Measurements from ENCODE around the gene EDEM3. TPM values are rescaled to one million over a fixed set of nuclear protein-coding genes. Genes with fewer than 3 reads are reported as not detected.

EDEM3 gene
- total and polyA plus RNA-seq, 2 of the 8 experiments (the other 6 are each of a cell fraction or from before 2014, with no cell fraction given): 1.6 to 14.0 TPM

DNA sequence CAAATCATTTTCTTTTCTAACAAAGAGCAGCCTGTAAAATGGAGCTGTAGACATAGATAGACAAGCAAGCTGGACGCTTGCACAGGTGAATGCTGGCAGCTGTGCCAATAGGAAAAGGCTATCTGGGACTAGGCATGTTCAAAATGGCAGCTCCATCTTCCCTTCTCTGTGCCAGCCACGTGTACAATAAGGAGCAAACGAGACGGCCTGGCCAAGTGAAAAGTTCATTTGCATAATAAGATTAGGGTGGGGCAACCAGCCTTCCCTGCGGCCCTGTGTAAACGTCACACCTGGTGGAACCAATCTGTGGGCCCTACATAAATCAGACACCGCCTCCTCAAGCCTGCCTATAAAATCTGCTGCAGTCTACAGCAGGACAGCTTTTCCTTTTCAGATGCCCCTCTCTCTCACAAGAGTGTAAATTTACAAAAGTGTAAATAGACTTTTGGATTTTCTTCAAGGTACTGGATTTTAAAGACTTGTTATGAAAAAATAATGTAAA lies 16.6 kb upstream of the EDEM3 start:
- Histone ChIP-seq H3K79me1 (ENCODE audit: low read depth, low read length) (no peaks in the 10 kb centered on the region), H3K4ac (replicated peaks; ENCODE audit: insufficient read length, low read depth, low read length) (no peak overlapping the region), H3K4me1 (replicated peaks in 1 of 4; ENCODE audit: control insufficient read depth in 3 of 4, insufficient read depth in 4 of 4, low read length in 3 of 4) (no peaks in the 10 kb centered on the region), H2AFZ (ENCODE audit: low read length) (no peak overlapping the region), H3K27ac (ENCODE audit: low read depth, low read length) (no peak overlapping the region), H3K9ac (replicated peaks in 1 of 4; ENCODE audit: extremely low read depth in 1 of 4, low read depth in 3 of 4, low read length in 3 of 4) (no peak overlapping the region), H2BK12ac (ENCODE audit: low read depth, low read length) (no peak overlapping the region), H3K23me2 (ENCODE audit: low read depth, low read length) (no peaks in the 10 kb centered on the region), H2BK5ac (ENCODE audit: low read depth, low read length) (no peak overlapping the region), H4K8ac (ENCODE audit: extremely low read depth, insufficient read depth, low read length) (no peak overlapping the region), H2BK120ac (replicated peaks; ENCODE audit: low read depth, low read length) (no peak overlapping the region), H3K14ac (ENCODE audit: insufficient read length) (no peak overlapping the region), H3K27me3 (replicated peaks in 1 of 4; ENCODE audit: control insufficient read depth in 3 of 4, extremely low read depth in 1 of 4, insufficient read depth in 3 of 4, low read length in 3 of 4) (no peaks in the 10 kb centered on the region), H2BK15ac (ENCODE audit: low read length) (no peak overlapping the region), H3K56ac (replicated peaks; ENCODE audit: insufficient read length, low read depth, low read length) (no peak overlapping the region), H3K9me3 (ENCODE audit: insufficient read depth in 2 of 2, low read depth in 1 of 2, low read length in 1 of 2) (no peaks in the 10 kb centered on the region), H2BK20ac (ENCODE audit: low read length) (no peak overlapping the region), H4K91ac (replicated peaks; ENCODE audit: insufficient read length, low read length) (no peak overlapping the region), H4K5ac (ENCODE audit: insufficient read length, low read depth, low read length) (no peak overlapping the region), H3K79me2 (ENCODE audit: control insufficient read depth in 1 of 2, insufficient read depth in 2 of 2, low read length in 2 of 2) (no peaks in the 10 kb centered on the region), H2AK5ac (ENCODE audit: low read depth, low read length) (no peak overlapping the region), H3K36me3 (ENCODE audit: control insufficient read depth in 2 of 4, insufficient read depth in 4 of 4, low read length in 3 of 4) (no peaks in the 10 kb centered on the region), H3K4me2 (ENCODE audit: insufficient read depth in 1 of 2, low read depth in 2 of 2, low read length in 2 of 2) (no peak overlapping the region), H3K4me3 (ENCODE audit: extremely low read depth in 1 of 4, insufficient read depth in 2 of 4, low read depth in 3 of 4, low read length in 4 of 4) (no peak overlapping the region), H3K18ac (ENCODE audit: extremely low read depth, low read length) (no peak overlapping the region), H3K23ac (ENCODE audit: insufficient read length) (no peak overlapping the region), H4K20me1 (replicated peaks in 1 of 2; ENCODE audit: control insufficient read depth in 1 of 2, insufficient read depth in 2 of 2, low read length in 2 of 2) (no peaks in the 10 kb centered on the region)
- no peak for FAIRE-seq
- no peak for DNase-seq (ENCODE audit: low read depth in 1 of 2, low spot score in 2 of 2)
- ChIA-PET CTCF (ENCODE audit: partially characterized antibody) (interaction anchor here (1.1 kb wide), 1 partner anchor 399 kb away, joined by 4 read pairs; no protein-coding TSS in a partner anchor), POLR2A (ENCODE audit: partially characterized antibody) (no interaction called here)
- WGBS, 2 experiments (ENCODE audit: extremely low coverage in 1 of 2, insufficient coverage in 1 of 2, insufficient read length in 1 of 2, insufficient replicate concordance in 2 of 2, low coverage in 1 of 2, low lambda C conversion rate in 2 of 2, missing lambda C conversion rate in 1 of 2): 92% methylated on average over 7 of the region's 7 CpGs; no CpG with 5 or more reads in 1 of the 2 experiments
- no peak for TF ChIP-seq BCL11A (IDR thresholded peaks at IDR 0.05; ENCODE audit: low read depth in 2 of 2, low read length in 2 of 2)
- TF ChIP-seq SP1 (IDR thresholded peaks at IDR 0.05; ENCODE audit: low read depth, low read length): no peak
- TF ChIP-seq HDAC2 (IDR thresholded peaks at IDR 0.05; ENCODE audit: borderline replicate concordance in 1 of 2, low read depth in 2 of 2, low read length in 2 of 2): no peak
- TF ChIP-seq SUZ12 (IDR thresholded peaks at IDR 0.05; ENCODE audit: low read length): no peak
- TF ChIP-seq KDM4A (IDR thresholded peaks at IDR 0.05; ENCODE audit: low read depth, low read length, severe bottlenecking): no peak
- no peak for TF ChIP-seq GABPA (IDR thresholded peaks at IDR 0.05; ENCODE audit: borderline replicate concordance, insufficient read depth, low read length)
- no peak for TF ChIP-seq YY1 (IDR thresholded peaks at IDR 0.05; ENCODE audit: low read depth, low read length)
- TF ChIP-seq CTCF (IDR thresholded peaks at IDR 0.05; ENCODE audit: control extremely low read depth in 1 of 3, insufficient read depth in 1 of 3, low read depth in 1 of 3, low read length in 3 of 3): no peak
- TF ChIP-seq ATF3 (IDR thresholded peaks at IDR 0.05; ENCODE audit: insufficient read depth, low read depth, low read length): no peak
- no peak for TF ChIP-seq KDM1A (IDR thresholded peaks at IDR 0.05; ENCODE audit: borderline replicate concordance, low read length)
- no peak for TF ChIP-seq SIRT6 (IDR thresholded peaks at IDR 0.05; ENCODE audit: low read length)

Data from H1 (cell line).